DMS 273 (cell line): Measurements from ENCODE around the gene ABCA10.

Experiments used
- DNase-seq: peaks from one replicate; lab custom pipeline; 2025; ENCODE audit not compliant: unreplicated experiment; lab: John Stamatoyannopoulos, UW

ABCA10 gene

DNA sequence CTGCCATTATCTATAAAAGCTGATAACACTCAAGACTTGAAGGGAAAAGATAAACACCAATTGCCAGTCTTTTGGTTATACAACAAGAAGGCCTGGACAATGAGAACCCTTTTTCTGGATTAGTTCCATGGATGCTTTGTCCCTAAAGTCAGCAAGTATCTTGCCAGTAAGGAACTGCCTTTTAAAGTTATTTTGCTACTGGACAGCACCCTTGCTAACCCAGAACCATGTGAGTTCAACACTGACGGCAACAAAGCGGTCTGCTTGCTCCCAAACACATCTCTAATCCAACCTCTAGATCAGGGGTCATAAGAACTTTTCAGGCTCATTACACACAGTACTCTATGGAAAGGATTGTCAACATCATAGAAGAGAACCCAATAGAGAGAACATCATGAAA, 61.7 kb downstream of the ABCA10 start:
- no peak for DNase-seq

DNA sequence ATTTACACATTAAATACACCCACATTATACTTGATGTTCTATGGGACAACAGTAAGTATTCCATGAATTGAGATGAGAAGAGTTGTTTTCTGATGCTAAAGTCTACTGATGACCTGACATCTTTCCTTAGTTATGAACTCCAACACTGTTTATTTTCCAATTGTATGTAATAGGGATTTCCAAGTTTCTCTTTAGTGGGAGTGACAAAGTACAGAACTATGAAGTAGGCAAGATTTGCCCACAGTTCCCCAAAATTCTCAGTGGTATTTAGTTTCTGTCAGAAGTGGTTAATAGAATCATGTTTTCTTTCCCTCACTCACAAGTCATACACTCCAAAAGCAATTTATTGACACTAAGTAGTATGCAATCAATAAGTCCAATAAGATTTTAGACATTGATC, 64.4 kb downstream of the ABCA10 start:
- DNase-seq = no peak

DNA sequence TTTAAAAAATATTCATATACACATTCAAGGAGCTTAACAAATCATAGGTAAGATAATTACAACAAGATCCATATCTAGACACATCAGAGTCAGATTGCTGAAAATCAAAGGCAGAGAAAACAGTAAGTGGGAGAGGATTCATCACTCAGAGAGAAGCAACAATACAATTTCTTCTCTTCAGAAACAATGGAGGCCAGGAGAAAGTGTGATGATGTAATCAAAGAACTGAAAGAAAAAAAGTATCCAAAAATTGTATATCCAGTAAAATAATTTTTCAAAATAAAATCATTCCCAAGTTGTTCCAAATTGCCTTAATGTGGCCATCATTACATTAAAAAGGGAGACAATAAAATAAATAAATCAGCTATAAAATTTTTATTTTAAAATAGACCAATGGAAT, 69.2 kb downstream of the ABCA10 start:
- DNase-seq = no peak

DNA sequence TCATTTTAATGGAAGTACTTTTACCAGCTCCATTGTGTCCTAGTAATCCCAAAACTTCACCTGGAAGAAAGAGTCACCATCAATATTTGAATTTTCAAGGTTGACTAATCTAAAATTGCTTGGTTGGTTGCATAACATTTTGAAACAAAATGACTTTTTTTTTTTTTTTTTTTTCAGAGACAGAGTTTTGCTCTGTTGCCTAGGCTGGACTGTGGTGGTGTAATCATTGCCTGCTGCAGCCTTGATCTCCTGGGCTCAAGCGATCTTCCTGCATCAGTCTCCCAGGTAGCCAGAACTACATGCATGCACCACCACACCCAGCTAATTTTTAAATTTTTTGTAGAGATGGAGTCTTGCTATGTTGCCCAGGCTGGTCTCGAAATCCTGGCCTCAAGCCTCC, 74.4 kb downstream of the ABCA10 start:
- DNase-seq = no peak

DNA sequence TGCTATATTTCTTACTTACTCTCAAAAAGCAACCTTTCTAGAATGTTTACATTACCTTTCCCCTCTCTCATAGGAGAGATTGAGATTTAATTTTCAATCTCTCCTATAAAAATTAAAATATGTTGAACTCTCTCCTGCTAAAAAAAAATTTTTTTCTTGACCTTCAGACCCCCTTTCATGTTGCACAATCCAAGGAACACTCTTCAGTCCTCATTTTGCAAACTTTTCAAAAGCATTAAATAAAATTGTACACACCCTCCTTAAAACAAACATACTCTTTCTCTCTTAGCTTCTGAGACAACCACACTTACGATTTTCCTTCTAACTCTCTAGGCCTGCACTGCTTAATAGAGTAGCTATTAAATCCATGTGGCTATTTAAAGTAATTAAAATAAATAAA, 78.3 kb downstream of the ABCA10 start:
- no peak for DNase-seq

DNA sequence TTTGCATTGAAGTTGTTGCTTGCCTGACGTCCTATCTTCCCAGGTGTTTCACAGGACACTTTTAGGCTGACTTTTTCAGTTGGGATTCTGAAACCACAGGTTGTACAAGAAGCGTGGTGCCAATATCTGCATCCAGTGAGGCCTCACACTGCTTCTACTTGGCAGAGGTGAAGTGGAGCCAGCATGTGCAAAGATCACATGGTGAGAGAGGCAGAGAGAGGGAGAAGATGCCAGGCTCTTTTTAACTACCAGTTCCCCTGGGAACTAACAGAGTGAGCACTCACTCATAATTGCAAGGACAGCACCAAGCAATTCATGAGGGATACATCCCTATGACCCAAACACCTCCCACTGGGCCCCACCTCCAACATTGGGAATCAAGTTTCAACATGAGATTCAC, 81.2 kb downstream of the ABCA10 start:
- DNase-seq = peak; percentile 4

DNA sequence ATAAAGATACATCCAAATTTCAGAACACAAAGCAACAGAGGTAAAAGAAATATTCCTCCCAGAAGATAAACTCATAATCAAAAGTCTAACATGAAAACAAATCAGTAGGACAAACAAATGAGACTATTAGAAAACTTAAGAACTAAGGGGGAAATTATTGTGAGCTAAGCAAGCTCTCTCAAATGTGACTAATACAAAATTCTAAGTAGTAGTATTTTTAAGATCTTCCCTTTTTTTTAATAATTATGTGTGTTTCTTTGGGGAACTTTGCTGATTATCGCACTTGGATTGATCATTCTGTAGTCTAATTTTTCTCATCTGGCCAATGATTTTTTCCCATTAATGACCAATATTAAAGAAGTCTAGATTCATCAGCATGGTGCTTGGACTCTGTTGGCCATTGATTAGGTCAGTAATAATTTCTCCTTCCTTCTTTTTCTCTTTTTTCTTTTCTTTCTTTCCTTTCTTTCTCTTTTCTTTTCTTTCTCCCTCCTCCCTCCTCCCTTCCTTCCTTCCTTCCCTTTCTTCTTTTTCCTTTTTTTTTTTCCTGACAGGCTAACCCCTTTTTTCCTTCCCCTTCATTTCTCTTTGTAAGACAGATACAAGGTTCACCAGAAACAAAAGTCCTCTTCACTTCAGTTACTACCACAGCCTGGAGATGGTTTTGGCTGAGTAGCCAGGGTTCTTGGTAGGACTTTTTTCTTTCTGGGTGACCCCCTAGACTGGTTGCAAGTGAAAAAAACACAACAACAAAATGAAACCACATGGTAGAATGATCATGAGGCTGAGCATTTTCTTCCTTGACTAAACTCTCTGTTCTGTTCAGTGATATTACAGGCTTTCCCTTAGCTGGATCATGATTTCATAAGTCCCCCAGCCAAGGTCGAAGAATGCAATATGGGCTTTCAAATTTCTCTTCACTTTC, 84.0 kb downstream of the ABCA10 start:
- no peak for DNase-seq

DNA sequence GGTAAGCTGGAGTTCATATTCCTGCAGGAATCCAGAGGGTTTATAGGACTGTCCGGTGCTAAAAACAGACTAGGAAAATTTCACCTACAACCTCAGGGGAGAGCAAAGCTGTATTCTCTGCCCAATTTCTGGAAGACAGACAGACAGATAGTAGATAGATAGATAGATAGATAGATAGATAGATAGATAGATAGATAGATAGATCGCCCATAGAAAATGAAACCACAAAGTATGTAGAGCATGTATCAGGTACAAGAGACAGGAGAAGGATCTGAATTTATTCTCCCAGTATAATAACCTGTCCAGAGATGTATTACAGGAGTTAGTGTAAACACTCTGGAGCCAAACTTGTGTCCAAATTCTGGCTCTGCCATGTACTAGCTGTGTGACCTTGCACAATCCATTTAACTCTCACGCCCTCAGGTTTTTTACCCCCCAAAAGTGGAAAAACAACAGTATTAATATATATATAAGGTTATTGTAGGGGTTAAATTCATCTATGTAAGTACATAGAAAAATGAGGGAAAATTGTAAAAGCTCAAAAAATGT, 84.9 kb downstream of the ABCA10 start:
- DNase-seq = no peak

DNA sequence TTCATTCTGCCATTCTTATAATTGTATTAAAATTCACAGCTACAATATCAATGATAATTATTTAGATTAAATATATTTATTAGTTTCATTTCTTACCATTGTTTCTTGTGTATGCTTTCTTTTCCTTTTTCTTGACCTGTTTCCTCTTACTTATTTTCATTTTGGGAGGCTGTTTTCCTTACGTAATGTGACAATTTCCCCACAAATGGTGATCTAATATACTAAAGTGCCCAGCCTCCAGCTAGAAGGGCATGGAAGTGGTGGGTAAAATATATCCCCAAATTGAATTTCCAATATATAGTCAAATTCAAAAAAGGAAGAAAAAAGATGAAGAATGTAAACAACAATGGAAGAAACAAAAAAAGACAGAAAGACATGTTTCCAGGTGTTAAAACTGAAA, 85.5 kb downstream of the ABCA10 start:
- DNase-seq = no peak

DNA sequence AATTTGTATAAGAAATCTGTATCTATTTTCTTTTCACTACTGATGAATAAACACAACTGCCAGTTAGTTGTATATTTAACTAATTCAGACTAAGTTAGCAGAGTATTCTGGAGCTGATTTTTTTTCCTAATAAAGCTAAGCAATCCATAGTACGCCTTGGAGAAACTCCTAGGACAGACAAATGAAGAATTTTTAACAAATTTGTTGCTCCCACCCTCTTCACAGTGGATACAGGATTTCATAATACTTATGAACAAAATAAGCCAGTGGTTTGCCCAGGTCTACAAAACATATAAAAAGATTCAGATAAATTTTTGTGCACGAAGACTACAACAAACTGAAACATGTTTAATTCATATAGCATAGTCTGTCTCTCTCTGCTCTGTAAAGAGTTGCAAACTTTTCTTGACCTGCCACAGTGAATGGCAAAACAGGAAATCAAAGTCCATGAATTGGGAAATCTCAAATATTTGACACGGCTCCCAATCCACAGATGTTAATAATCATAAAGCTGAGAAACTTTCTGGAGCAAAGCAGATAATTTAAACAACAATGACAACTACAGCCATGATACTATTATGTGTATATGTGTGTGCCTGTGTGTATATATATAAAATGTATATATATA, 86.3 kb downstream of the ABCA10 start:
- DNase-seq = no peak

DNA sequence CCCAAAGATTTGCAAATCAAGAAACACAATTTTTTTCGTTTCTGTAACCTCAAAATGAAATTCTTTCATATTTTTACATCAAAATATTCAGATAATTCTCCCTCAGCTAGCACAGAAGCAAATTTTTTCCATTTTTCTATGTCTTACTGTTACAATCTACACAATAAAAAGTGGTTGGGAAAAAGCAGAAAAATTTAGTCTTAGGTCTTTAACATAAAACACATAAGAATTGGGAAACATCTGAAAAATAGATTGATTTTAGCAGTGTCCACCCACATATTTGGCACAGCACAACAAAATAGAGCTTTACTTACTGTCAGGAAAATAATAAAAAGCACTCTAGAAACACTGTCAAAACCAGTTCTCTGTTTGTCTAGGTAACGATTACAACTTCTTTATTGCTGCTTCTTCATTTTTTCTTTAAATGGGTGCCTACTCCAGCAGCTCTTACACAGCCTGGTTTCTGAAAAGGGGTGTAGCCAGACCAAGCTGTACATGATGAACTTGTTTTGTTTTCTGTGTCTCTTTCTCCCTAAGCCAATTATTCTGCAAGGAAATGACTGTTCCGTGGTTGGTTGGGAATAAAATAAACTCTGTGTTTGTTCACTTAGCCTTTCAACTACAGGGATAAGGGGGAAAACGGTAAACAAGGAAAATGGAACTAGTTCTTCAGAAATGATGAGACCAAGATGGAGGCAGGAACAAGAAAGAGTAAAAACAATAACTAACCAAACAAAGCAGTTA, 87.0 kb downstream of the ABCA10 start, which contains the start of gene ABCA6:
ABCA6 (minus strand) TSS at position 465 of the 744 bp plus-strand sequence. CDS start 1,192 bp downstream, outside the sequence.
- no peak for DNase-seq

DNA sequence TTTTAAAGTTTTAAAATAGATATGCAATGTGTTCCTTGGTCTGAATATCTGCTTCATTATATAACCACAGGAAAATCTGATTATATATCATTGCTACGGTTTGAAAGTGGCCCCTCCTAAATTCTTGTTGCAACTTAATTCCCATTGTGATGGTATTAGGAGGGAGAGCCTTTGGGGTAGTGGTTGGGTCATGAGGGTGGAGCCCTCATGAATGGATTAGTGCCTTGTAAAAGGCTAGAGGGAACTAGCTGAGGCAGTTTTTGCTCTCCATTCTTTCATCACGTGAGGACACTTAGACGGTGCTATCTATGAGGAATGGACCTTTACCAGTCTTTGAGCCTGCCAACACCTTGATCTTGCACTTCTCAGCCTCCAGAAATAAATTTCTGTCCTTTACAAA, 94.5 kb downstream of the ABCA10 start:
- no peak for DNase-seq

DNA sequence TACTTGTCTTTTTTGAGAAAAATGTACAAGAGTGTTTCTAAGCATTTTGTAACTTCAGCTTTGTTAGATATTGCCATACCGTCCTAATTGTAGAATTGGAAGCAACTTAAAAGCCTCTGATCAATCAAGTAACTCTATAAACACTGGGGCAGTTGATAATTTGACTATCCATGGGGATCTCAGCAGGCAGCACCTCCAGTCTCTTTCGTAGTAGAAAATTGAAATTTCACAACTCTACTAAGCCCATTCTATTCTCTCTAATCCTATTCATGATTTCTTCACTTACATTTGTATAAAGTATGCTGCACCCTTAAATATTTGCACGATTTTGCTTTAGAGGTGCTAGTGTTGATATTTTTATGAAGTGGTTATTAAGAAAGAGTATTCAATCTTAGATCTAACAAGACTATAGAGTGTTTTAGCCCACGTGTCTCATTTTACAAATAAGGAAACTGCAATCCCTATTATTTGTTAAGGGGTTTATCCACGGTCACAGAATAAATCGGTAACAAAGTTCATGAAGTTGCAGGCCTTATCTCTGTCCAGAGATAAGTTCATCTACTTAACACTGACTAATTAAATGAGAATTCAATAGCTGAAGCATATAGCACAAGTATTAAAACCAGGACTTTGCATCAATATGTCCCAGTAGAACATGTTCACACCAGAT, 97.9 kb downstream of the ABCA10 start:
- DNase-seq = no peak

DNA sequence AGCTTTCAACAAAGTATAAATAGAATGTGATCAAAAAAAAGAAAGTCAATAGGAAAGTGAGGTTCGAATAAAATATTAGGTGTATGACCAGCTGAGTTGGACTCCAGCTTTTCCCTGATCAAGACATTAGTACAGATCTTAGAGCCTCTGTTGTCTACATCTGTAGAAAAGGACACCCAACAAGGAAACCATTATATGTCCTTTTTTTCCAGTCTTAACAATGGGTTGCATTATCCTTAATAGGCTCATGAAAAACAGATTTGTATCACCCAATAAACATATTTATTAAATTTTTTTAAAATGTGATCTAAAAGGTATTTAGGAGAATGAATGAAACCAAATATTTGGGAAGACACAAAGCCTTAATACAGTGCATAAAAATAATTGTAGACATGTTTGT, 105.0 kb downstream of the ABCA10 start:
- DNase-seq = no peak

DNA sequence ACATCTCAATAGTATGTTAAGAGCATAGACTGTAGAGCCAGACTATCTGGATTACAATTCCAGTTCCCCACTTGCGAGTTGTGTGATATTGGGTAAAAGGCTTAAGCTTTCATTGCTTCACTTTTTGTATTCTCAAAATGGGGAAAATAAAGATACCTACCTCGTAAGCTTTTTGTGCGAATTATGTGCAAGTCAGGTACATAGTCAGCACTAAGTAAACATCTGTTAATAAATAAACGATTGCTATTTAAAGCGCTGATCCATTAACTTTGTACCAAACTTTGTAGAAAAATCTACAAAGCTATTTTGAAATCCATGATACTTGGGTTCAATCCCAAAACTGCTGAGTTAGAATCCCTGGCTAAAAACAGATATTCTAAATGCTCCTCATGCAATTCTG, 106.6 kb downstream of the ABCA10 start:
- DNase-seq = no peak

DNA sequence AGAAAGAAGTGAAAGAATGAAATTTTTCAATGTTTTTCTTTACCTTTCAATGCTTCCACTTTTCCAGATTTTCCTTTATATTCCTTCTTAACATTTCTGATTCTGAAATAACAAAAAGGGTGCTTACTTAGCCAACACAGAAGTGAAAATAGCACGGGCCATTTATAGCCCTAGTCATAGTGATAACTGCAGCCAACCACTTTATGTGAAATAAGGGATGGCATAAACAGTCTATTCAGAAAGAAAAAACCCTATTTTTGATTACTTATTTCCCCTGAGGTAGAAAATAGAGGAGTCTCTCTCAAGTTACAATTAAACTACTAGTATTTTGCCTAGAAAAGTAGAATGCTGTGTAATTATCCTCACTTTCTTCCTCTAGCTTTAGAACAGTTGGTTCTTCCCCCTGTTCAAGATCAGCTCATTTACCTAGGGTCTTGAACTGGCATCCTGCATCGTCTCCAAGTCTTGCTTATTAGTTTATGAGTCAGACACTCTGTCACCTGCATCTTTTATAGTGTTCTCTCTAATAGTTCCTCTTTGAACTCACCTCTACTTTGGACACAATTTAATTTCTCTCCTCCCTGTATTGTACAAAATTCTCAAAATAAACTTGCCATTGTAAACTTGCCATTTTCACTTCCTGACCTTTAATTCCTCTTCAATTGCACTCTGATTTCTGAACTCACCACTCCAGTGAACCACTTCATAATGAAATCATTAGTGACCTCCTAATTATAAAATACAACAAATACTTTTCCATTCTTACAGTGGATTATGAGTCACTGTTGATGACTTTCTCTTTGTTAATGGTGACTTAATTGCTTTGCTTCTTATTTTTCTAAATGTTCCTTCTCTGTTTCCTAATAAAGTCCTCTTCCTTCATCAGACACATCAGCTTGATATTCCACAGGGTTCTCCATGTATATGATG, 110.5 kb downstream of the ABCA10 start:
- DNase-seq = no peak

DNA sequence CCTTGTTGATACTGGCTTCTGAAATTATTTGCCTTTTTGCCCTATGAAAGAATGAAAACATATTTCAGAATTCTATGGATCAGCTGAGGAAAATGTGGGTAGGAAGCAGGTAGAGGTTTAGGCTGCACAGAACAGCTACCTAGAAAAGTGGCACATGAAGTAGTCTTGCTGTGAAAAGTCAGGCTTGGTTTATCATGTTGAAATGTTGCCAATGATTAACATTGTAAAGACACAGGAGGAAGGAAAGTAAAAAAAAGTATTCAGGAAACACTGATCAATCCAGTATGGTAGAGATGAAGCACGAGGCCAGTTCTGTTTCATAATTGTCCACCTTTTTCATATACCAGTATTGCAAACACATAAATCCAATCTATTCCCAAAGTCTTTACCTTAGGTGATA, 116.8 kb downstream of the ABCA10 start:
- DNase-seq = no peak

DNA sequence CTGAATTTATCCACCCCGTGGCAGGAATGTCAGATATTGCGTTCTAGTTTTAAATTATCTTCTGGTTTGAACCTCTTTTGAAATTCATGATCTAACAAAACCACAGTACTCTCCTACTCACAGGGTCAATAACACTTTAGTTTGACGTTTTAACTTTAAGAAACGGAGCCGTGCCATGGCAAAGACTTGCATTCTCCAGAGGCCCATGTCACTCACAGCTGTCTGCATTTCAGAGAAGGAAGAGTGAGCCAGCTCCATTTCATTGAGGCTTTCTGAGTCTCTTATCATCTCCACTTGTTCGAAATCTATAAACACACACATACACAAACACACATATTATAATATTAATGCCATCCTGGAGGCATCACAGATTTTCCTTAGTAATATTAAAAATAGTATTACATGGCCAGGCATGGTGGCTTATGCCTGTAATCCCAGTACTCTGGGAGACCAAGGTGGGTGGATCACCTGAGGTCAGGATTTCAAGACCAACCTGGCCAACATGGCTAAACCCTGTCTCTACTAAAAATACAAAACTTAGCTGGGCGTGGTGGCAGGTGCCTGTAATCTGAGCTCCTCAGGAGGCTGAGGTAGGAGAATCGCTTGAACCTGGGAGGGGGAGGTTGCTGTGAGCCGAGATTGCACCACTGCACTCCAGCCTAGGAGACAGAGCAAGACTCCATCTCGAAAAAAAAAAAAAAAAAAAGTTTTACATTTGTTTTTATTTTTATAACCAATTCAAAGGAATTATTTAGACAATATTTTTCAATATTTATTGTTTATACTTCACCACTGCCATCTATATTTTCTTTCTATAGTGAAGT, 122.5 kb downstream of the ABCA10 start:
- no peak for DNase-seq
